Activated CD4-positive, alpha-beta T cell treated with anti-CD3 and anti-CD28 coated beads, Interleukin-2, amount 50 U/mL, for 48 hours (primary cell): ENCODE results near the gene VWA1.
A peak's percentile ranks its signal among the peaks of the same experiment; 100 is the strongest.
"Not testable (repeated sequence)": the region's sequence is repeated elsewhere in the genome, so short reads cannot be mapped to it uniquely, and the experiment has no call there.

ENCODE experiments used
- DNase-seq, 2 experiments: peaks; one replicate each; pipeline ENCODE4 v3.0.0-alpha.2; 2020

The VWA1 gene

GRCh38 chr1:1461721-1462317 is 26.3 kb downstream of the VWA1 start:
- DNase-seq, result no peak

GRCh38 chr1:1462318-1462966 is 27.0 kb downstream of the VWA1 start:
- no peak for DNase-seq

- no peak for DNase-seq
Observed at GRCh38 chr1:1463312-1463711, 27.8 kb downstream of the VWA1 start.

- not testable (repeated sequence) for DNase-seq
Observed at GRCh38 chr1:1468196-1468985, 32.9 kb downstream of the VWA1 start.

- DNase-seq, result peak in 1 of 2 experiments; percentile 24
Observed at GRCh38 chr1:1470626-1471388, 35.3 kb downstream of the VWA1 start.

GRCh38 chr1:1471389-1472052 is 36.0 kb downstream of the VWA1 start, which contains the start of gene ATAD3B:
ATAD3B (plus strand) TSS chr1:1471765; CDS start chr1:1471885, 120 bp downstream.
- DNase-seq, result peak; percentile 96 to 97

GRCh38 chr1:1472053-1472876 is 36.8 kb downstream of the VWA1 start:
- peak; percentile 11 for DNase-seq

- not testable (repeated sequence) for DNase-seq
Observed at GRCh38 chr1:1476011-1476410, 40.5 kb downstream of the VWA1 start.

- no peak for DNase-seq
Observed at GRCh38 chr1:1477206-1477605, 41.7 kb downstream of the VWA1 start.

- DNase-seq, result no peak
Observed at GRCh38 chr1:1479547-1480487, 44.3 kb downstream of the VWA1 start.

- not testable (repeated sequence) for DNase-seq
Observed at GRCh38 chr1:1480488-1480867, 45.0 kb downstream of the VWA1 start.

- DNase-seq, result not testable (repeated sequence)
Observed at GRCh38 chr1:1481811-1482210, 46.3 kb downstream of the VWA1 start.

GRCh38 chr1:1482856-1483255 is 47.4 kb downstream of the VWA1 start:
- no peak for DNase-seq

GRCh38 chr1:1483714-1484113 is 48.2 kb downstream of the VWA1 start:
- DNase-seq, result no peak

- DNase-seq, result not testable (repeated sequence)
Observed at GRCh38 chr1:1484976-1485750, 49.7 kb downstream of the VWA1 start.

GRCh38 chr1:1485755-1486317 is 50.3 kb downstream of the VWA1 start:
- not testable (repeated sequence) for DNase-seq

- DNase-seq, result no peak
Observed at GRCh38 chr1:1487701-1488100, 52.2 kb downstream of the VWA1 start.

GRCh38 chr1:1489231-1489630 is 53.7 kb downstream of the VWA1 start:
- no peak for DNase-seq

GRCh38 chr1:1489861-1490260 is 54.4 kb downstream of the VWA1 start:
- no peak for DNase-seq
